Posterior vena cava (tissue), 2 donors: ENCODE data around the gene WDR27. TPM values are rescaled to one million over a fixed set of nuclear protein-coding genes. Genes with fewer than 3 reads are reported as not detected.
"Not testable (repeated sequence)": the region's sequence is repeated elsewhere in the genome, so short reads cannot be mapped to it uniquely, and the experiment has no call there.

Experiments used
- DNase-seq: peaks from one replicate; pipeline ENCODE4 v3.0.0-alpha.2; 2020; ENCODE audit warnings: low spot score
- intact Hi-C, 2 donors: fragments of 100-400 bp; cut with DNase I; formaldehyde crosslinking; loops; one replicate each; pipeline versions ENCODE4 v1.14.1 to v1.14.2; 2022 to 2023
- total RNA-seq, 2 donors: library from RNA; stranded (reverse); fragmentation: NEBNext Ultra II Directional; extraction: Animal tissue kit (Norgen Biotek cat#: 25700); gene quantifications; one replicate each; pipeline ENCODE4 v1.2.1, GENCODE V29; 2021
- donor health status: DM: yes; HTN: yes; CAD: no.
- donor health status: DM: yes; HTN: yes; CAD: no.

Gene WDR27
- total RNA-seq, 2 donors from 2014 or later, result 17.1 to 20.9 TPM

GRCh38 chr6:169511785-169512184 lies 190.0 kb downstream of the WDR27 start:
- DNase-seq, intact Hi-C loops: not testable (repeated sequence)

- DNase-seq, result no peak
- intact Hi-C loops, result no loop called here
These were observed 191.0 kb downstream of the WDR27 start for GRCh38 chr6:169510871-169511270.

GRCh38 chr6:169508452-169508851 lies 193.4 kb downstream of the WDR27 start:
- DNase-seq, result no peak
- intact Hi-C loops, result no loop called here

GRCh38 chr6:169503422-169504152 lies 198.2 kb downstream of the WDR27 start:
- DNase-seq, result no peak
- intact Hi-C loops, result no loop called here

DNA sequence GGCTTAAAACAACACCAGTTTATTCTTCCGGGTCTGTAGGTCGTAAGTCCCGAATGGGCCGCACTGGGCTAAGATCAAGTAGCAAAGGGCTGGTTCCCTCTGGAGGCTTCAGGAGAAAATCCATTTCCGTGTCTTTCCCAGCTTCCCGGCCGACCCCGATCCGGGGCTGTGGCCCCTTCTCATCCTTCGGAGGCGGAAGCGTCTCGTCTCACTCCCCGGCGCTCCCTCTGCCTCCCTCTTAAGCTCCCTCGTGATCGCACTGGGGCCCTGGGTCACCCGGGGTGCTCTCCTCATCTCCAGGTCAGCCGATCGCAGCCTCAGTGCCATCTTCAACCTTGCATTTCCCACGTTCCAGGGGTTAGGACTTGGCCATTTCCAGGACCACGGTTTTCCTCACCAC lies 199.4 kb downstream of the WDR27 start:
- intact Hi-C loops, result no loop called here
- no peak for DNase-seq

GRCh38 chr6:169501777-169502313 lies 200.0 kb downstream of the WDR27 start:
- intact Hi-C loops, result no loop called here
- no peak for DNase-seq

DNA sequence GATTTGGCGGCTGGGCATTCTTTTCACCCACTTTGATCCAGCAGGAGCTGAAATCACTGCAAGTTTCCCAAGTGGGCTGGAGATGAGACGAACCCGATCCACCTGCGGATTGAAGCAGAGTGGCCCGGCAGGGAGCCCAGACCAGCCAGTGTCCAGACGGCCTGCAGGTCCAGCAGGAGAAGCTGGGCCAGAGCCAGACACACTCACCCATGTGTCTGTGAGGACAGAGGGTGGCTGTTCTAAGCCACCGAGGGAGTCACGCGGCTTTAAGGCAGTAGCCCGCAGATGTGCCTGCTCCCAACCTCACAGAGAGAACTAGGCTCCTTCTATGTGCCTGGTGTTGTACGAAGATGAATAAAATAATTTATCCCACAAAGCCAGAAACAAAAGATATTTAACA lies 200.7 kb downstream of the WDR27 start:
- intact Hi-C loops, result no loop called here
- no peak for DNase-seq

DNA sequence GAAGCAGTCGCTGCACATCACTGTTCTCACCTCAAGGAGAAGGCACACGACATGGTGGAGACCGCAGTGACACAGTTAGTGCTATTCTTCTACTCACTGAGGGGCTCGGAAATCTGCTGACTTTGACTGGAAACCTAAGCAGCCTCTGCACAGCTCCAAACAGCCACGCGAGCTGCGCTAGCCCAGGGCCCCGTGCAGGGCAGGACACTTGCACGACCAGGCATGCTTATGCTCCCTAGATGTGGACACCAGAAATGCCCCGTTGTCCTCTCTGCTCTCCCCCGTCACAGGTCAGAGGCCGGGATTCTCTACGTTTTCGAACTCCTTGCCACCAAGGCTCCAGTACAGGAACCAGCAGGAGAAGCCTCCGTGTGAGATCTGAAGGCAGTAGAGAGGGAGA lies 201.1 kb downstream of the WDR27 start:
- no peak for DNase-seq
- intact Hi-C loops, result no loop called here

- no peak for DNase-seq
These were observed 202.0 kb downstream of the WDR27 start for GRCh38 chr6:169499848-169500247.

GRCh38 chr6:169498916-169499513 lies 202.8 kb downstream of the WDR27 start:
- intact Hi-C loops, result loop anchor here in 1 of 2 donors (5.0 kb wide), 1 partner anchor 802 kb away; no protein-coding TSS in a partner anchor
- no peak for DNase-seq

More at GRCh38 chr6:169499848-169500247, 202.0 kb downstream of the WDR27 start:
- intact Hi-C loops, result loop anchor here in 1 of 2 donors (5.0 kb wide), 1 partner anchor 803 kb away; no protein-coding TSS in a partner anchor

- DNase-seq, result no peak
- intact Hi-C loops, result loop anchor here in 1 of 2 donors (5.0 kb wide), 1 partner anchor 798 kb away; no protein-coding TSS in a partner anchor
These were observed 206.2 kb downstream of the WDR27 start for GRCh38 chr6:169495601-169496000.

GRCh38 chr6:169494038-169494437 lies 207.8 kb downstream of the WDR27 start:
- no peak for DNase-seq
- intact Hi-C loops, result no loop called here

DNA sequence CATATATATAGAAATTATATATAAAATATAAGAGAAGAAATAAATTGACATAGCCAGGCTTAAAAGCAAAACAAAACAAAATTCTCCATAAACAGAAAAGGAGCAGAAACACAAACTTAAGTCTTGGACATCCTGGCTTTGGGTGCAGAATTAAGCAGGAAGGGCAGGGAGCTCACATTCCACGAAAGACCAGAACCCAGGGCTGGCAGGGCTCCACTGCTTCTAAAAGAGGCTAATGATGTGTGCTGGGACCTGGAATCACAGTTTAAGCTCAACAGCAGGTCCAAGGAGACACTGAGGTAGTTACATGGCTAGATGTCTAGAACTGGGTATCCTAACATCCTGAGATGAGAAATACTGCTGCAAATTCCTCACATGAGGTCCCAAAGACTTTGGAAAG lies 210.3 kb downstream of the WDR27 start:
- intact Hi-C loops, result no loop called here
- no peak for DNase-seq

DNA sequence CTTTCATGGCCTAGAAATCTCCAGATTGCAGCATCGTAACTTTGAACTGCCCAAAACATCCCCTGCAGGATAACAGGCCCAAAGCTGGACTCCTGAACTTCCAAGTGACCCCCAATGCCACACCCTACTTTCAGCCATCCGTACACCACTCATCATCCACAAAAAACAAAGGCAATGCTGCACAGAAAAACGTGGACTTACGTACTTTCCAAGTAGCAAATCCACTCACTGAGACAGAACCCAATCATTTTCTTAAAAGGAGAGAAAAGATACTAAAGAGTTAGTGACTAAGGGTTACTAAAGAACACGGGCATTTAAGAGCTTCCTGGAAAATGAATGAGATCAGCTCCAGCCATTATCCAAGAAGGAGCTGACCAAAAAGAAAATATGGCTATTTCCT lies 211.0 kb downstream of the WDR27 start:
- DNase-seq, result no peak
- intact Hi-C loops, result no loop called here

DNA sequence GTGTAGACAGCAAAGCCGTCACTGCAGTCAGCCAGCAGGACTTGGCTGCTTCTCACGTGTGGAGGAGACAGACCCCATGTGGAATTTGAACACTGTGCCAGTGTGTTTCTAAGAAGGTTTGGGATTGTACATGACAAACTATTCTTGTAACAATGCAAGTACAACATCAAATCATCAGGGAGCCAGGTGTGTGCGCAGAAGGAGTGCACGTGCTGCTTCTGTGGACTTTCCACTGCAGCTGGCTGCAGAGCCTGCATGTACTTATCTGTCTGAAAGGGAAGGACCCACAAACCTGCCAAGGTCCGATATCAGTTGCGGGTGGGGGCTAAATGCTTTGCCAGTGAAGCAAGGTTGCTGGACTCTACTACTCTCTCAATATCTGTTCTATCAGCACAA lies 211.6 kb downstream of the WDR27 start:
- no peak for DNase-seq
- intact Hi-C loops, result no loop called here

GRCh38 chr6:169489563-169490245 lies 212.1 kb downstream of the WDR27 start:
- DNase-seq, result no peak

GRCh38 chr6:169487579-169488436 lies 214.0 kb downstream of the WDR27 start:
- intact Hi-C loops, result no loop called here
- DNase-seq, result no peak

More at GRCh38 chr6:169489563-169490245, 212.1 kb downstream of the WDR27 start:
- intact Hi-C loops, result no loop called here

- DNase-seq, result no peak
- intact Hi-C loops, result no loop called here
These were observed 221.9 kb downstream of the WDR27 start for GRCh38 chr6:169479783-169480495.
